ENCODE measurements around the gene YIPF7. TPM values are rescaled to one million over a fixed set of nuclear protein-coding genes. Genes with fewer than 3 reads are reported as not detected.

The YIPF7 gene
- total RNA-seq, 1 experiment from 2014 or later: not detected

GRCh38 chr4:44629280-44629866 is 22.1 kb downstream of the YIPF7 start:
- H3K79me1 ChIP-seq (ENCODE audit: insufficient read depth, low read depth, low read length, poor library complexity, severe bottlenecking): no peaks in the 10 kb centered on the region
- no peaks in the 10 kb centered on the region for H3K23me2 ChIP-seq (ENCODE audit: insufficient read length, low read depth, low read length, poor library complexity, severe bottlenecking)
- H3K9ac ChIP-seq (ENCODE audit: extremely low read depth, insufficient read length, low read length): no peak overlapping the region
- H4K5ac ChIP-seq (ENCODE audit: insufficient read length, low read depth, low read length): no peak overlapping the region
- no peak overlapping the region for H3K23ac ChIP-seq (ENCODE audit: insufficient read length, low read depth, low read length)
- H2BK120ac ChIP-seq (ENCODE audit: low read depth, low read length, poor library complexity, severe bottlenecking): no peak overlapping the region
- H3K56ac ChIP-seq (ENCODE audit: insufficient read length, low read depth, low read length): no peak overlapping the region
- H3K4me3 Mint-ChIP-seq: no peak overlapping the region
- H2AK5ac ChIP-seq (ENCODE audit: insufficient read length, low read length): no peak overlapping the region
- H3K4ac ChIP-seq (ENCODE audit: low read depth, low read length): no peak overlapping the region
- no peaks in the 10 kb centered on the region for H3K9me3 Mint-ChIP-seq
- no peaks in the 10 kb centered on the region for H3K9me3 ChIP-seq (ENCODE audit: control insufficient read depth, low read depth, low read length)
- H2BK5ac ChIP-seq (ENCODE audit: insufficient read length, low read length): no peak overlapping the region
- H3K4me1 ChIP-seq (ENCODE audit: insufficient read depth, low read length): no peaks in the 10 kb centered on the region
- no peak overlapping the region for H3K14ac ChIP-seq (ENCODE audit: insufficient read depth, low read length)
- H3K27ac ChIP-seq (ENCODE audit: insufficient read length, low read depth, low read length): no peak overlapping the region
- H3K36me3 Mint-ChIP-seq (ENCODE audit: insufficient read depth in 1 of 3, low read depth in 3 of 3): no peaks in the 10 kb centered on the region
- no peaks in the 10 kb centered on the region for H3K4me1 Mint-ChIP-seq
- H2BK15ac ChIP-seq (ENCODE audit: low read depth, low read length): no peak overlapping the region
- H3K79me2 ChIP-seq (ENCODE audit: insufficient read depth, low read length): no peaks in the 10 kb centered on the region
- H2BK20ac ChIP-seq (ENCODE audit: low read depth, low read length, poor library complexity, severe bottlenecking): no peak overlapping the region
- peak; percentile 38 for DNase-seq
- H3K4me2 ChIP-seq (ENCODE audit: insufficient read depth, insufficient read length, low read length): no peak overlapping the region
- no peaks in the 10 kb centered on the region for H4K20me1 ChIP-seq (ENCODE audit: control insufficient read depth, insufficient read depth, insufficient read length)
- H3K27me3 Mint-ChIP-seq (ENCODE audit: low read depth): no peaks in the 10 kb centered on the region
- no peak overlapping the region for H3K27ac Mint-ChIP-seq
- H4K8ac ChIP-seq (replicated peaks; ENCODE audit: insufficient read length, low read depth, low read length): no peak overlapping the region
- H3T11ph ChIP-seq (ENCODE audit: low read length): no peak overlapping the region
- H4K91ac ChIP-seq (ENCODE audit: insufficient read length, low read depth, low read length): no peak overlapping the region
- peak; percentile 79 for TF ChIP-seq CTCF (conservative IDR thresholded peaks at IDR 0.05)
- no CpG with 5 or more reads among the region's 2 CpGs for WGBS (ENCODE audit: extremely low coverage, insufficient read length, low lambda C conversion rate)
- no peak overlapping the region for H2BK12ac ChIP-seq (ENCODE audit: insufficient read length, low read depth, low read length)
- no peak overlapping the region for H2AFZ ChIP-seq (ENCODE audit: low read length)
- H3K18ac ChIP-seq (ENCODE audit: insufficient read length, low read depth, low read length): no peak overlapping the region
- H3K27me3 ChIP-seq (ENCODE audit: insufficient read depth, low read length): no peaks in the 10 kb centered on the region

Measured in H9 (cell line).